NOMO-1 treated with dmso at 0.1 percent for 144 hours (cell line): Measurements from ENCODE around the gene ESYT2.
"Not testable (repeated sequence)": the region's sequence is repeated elsewhere in the genome, so short reads cannot be mapped to it uniquely, and the experiment has no call there.

ENCODE experiments used
- DNase-seq: peaks from one replicate; lab custom pipeline; 2025; ENCODE audit not compliant: unreplicated experiment; lab: John Stamatoyannopoulos, UW

ESYT2 gene

DNA sequence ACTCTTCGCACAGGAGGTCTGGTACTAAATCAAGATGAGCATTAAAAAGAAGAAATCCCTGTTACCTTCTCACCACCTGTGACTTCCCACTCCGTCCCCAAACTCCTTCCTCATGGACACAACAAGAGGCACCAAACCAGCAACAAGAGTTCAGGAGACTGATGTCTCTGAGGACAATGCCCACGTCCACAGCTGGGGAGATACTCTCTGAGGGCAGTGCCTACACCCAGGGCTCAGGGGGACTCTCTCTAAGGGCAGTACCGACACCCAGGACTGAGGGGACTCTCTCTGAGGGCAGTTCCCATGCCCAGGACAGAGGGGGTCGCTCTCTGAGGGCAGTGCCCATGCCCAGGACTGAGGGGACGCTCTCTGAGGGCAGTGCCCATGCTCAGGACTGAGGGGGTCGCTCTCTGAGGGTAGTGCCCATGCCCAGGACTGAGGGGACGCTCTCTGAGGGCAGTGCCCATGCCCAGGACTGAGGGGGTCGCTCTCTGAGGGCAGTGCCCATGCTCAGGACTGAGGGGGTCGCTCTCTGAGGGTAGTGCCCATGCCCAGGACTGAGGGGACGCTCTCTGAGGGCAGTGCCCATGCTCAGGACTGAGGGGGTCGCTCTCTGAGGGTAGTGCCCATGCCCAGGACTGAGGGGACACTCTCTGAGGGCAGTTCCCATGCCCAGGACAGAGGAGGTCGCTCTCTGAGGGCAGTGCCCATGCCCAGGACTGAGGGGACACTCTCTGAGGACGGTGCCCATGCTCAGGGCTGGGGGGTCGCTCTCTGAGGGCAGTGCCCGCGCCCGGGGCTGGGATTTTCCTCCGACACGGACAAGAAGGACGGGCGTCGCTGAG, 125.4 kb downstream of the ESYT2 start:
- not testable (repeated sequence) for DNase-seq

DNA sequence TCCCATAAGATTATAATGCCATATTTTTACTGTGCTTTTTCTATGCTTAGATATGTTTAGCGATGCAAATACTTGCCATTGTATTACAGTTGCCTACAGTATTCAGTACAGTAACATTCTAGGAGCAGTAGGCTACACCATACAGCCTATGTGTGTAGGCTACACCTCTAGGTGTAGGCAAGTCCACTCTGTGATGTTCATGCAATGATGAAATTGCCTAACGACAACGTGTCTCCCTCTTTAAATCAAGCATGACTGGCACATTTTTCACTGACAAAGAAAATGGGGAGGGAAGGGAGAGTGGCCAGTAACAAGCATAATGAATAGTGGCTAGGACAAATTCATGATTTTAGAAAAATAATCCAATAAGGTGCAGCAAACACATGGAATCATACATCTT, 126.4 kb downstream of the ESYT2 start:
- no peak for DNase-seq

DNA sequence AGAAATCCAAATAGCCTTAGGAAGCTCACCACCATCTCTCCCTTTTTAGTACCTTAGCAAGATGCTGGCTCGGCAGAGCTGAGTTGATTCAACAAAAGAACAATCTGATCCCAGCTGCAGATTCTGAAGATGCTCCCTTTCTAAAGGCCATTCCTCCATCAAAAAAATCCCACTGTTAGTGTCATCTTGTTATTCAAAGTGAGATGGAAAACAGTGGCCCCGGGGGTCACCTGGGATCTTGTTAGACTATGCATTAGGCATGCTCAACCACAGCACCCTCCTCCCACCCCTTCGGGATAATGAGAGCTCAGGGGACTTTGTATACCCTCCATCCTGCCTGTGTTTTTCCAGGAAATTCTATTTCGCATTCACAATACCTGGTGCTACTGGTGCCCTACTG, 127.1 kb downstream of the ESYT2 start:
- no peak for DNase-seq

DNA sequence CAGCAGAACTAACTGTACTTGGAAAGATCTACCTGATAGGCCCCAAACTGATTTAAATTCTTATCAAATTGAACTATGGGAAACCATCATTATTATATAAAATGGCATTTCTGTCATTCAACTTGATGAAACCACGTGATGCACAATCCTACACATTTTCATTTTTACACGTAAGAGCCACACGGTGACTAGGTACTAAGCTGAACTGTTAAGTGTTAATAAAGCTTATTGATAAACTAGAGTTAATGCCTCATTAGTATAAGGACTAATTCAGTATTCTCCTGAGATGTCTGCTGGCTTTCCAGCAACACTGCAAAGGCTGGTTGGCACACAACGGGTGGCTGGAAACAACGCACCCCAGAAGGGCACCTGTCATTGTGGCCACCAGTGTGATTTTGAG, 129.3 kb downstream of the ESYT2 start:
- DNase-seq = no peak

DNA sequence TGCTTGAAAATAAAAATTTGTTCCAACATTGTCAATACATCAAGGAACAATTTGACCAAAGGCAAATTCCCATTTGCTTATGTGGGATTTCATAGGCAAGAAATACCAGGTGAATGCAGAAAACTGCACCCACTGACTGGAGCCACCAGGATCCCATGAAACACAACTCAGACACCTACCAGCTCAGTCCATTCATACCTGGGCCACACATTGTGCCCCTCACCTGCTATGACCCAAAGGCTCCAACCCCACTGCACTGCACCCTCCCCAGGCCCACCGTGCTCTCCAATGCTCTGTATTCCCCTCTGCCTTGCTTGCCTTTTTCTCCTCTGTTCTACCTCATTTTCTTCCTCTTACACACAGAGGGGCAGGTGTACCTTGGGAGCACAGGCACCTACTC, 130.0 kb downstream of the ESYT2 start:
- DNase-seq = no peak

DNA sequence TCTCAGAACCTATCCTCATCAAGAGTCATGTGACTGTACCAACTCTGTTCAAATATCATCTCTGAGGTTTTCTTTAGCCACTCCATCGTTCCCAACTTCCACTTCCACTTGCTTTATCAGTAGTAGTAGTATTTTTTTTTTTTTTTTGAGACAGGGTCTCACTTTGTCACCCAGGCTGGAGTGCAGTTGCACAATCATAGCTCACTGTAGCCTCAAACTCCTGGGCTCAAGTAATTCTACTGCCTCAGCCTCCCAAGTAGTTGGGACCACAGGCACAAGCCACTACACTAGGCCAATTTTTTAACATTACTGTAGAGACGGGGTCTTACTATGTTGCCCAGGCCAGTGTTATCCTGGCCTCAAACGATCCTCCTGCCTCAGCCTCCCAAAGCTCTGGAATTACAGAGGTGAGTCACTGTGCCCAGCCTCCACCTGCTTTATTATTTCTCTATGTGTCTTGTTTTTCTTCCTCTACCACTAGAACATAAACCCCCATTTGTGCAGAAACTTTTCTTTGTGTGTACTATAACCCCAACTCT, 130.6 kb downstream of the ESYT2 start:
- no peak for DNase-seq

DNA sequence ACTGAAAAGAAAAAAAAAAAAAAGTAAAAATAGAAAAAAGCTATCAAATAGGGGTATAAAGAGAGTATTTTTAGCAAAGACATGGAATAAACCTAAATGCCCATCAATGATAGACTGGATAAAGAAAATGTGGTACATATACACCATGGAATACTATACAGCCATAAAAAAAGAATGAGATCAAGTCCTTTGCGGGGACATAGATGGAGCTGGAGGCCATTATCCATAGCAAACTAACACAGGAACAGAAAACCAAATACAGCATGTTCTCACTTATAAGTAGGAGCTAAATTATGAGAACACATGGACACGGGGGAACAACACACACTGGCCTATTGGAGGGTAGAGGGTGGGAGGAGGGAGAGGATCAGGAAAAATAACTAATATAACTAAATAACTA, 131.7 kb downstream of the ESYT2 start:
- DNase-seq = not testable (repeated sequence)

DNA sequence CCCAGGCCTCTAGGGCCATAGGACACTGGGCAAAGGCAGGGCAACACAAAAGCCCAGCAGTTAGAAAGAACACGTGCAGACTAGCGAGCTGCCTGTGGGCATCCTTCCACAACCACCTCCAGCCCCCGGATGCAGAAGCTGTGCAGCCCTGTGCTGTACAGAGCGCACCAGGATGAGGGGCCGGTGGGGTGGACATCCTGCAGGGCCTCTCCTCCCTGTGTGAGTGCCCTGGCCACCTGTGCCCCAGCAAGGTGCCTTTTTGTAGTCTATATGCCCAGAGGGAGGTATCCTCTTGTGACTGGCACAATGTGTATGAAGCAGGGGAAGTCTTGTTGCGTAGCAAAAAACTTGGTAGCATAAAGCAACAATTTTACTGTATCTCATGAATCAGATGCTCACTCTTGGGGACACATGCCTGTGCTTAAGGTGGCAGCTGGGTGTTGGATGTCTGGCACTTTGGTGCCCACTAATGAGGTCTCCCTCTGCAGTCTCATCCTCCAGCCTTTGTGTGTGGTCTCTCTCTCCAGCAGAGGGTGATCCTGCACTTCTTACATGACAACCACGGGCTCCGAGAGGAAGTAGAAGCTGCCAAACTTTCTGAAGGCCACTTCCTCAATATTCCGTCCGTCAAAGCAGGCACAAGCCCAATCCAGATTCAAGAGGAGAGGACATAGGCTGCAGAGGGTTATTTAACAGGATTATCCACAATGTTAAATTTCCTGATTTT, 133.4 kb downstream of the ESYT2 start:
- DNase-seq = peak; percentile 66

DNA sequence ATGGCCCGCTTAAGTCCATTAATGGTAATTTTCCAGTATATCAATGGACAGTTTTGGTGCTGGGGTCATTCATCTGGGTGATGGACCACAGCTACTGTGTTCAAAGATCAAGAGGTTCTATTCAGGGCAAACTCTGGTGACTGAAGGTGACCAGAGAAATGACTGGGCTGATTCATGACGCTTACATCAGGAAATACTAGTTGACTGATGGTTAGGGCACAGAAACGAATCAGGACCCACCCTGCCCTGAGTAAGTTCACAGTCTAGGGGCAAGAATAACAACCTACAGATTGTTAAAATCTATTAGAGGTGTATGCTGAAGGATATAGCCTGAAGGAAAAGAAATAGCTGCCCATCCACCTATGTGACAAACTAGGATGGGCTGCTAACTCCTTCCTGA, 134.3 kb downstream of the ESYT2 start:
- no peak for DNase-seq

DNA sequence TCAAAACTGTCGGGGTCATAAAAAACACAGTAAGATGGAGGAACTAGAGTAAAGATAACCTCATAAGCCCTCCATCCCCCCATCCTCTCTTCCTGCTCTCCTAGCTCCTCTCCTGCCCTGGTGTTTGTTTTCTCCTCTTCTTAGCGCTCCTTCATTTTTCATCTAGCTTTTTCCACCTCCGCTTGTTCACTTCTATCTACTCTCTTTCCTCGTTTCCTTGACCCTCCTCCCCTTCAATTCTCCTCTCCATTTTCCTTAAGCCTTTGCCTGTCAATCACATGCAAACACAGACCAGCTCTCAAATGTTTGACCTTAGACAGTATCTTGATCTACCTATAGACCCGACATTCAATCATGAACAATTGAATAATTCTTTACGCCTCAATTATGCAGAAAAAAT, 134.7 kb downstream of the ESYT2 start:
- DNase-seq = no peak

DNA sequence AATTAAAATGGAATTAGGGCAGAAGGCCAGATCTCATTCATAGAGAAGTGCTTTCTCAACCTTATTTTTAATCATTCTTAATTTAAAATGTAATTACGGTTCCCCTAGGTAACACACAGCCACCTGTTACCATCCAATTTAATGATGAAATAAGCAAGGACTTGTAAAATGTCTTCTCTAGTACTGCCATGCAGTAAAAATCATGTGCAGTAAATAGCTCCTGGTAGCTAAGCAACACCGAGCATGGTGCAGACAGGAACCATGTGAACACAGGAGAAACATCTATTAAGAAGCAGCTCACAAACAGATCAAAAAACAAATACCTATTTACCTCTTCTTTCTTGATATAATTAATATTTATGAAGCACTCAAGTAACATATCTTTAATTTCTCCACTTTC, 139.8 kb downstream of the ESYT2 start:
- no peak for DNase-seq

DNA sequence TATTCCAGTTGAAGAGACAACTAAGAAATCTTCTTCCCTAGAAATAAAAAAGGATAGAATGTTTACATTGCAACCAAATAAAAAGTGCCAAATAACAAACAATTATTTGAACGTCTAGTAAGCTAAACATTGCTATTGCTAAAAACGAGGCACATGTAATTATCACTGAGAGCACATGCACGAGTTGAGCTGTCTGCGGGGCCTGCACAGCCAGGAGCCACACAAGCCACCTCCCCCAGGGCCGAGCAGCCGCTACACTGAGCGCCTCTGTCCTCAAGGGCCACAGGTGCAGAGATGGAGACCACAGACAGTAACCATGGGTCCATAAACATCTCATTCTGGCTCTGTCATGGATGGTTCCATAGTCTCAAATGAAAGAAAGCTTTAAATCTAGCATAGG, 141.9 kb downstream of the ESYT2 start:
- no peak for DNase-seq

DNA sequence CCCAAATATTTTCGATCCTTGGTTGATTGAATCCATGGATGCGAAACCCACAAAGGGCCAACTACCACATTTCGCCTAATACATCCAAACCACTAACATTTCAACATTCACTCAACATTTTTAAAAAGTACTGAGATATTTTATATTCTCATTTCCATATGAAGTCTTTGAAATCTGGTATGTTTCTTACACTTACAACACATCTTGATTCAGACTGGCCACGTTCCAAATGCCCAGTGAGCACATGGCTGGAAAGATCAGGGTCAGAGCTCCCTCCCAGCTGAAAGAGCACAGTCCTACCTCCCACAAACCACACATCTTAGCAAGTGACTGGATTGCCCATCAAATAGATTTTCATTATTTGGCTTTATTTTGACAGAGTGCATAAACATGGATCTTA, 143.6 kb downstream of the ESYT2 start:
- no peak for DNase-seq

DNA sequence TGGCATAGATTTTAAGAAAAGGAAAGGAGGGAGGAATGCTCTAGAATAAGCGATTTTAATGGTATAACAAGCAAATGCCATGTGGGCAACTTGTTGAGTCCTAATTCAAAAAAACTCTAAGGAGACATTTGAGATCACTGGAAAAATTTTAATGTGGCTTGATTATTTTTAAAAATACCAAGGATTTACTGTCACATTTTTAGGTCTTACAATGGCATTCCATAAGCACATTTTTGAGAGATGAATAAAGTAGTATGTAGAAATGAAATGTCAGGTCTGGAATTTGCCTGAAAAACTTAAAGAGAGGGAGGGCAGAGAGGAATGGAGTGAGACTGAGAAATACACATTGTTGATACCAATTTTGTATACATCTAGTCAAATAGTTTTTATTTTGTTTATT, 145.0 kb downstream of the ESYT2 start:
- no peak for DNase-seq

DNA sequence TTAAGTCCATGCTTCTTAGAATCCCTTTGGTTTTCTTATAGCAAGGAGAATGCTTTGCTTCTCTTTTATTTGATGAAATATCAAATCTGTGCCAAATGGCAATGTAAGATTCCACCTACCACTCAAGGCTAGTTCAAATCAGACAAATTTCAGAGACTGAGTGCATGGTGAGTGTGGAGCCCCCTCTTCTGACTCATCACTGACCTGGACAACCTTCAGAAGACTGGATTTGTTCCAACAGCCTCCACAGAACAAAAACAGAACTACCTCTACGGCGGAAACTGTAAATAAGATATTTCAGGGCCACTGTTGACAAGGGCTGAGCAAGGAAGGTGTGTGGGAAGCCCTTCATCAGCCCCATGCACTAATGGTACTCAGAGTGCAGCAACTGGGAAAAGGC, 145.8 kb downstream of the ESYT2 start:
- DNase-seq = no peak

DNA sequence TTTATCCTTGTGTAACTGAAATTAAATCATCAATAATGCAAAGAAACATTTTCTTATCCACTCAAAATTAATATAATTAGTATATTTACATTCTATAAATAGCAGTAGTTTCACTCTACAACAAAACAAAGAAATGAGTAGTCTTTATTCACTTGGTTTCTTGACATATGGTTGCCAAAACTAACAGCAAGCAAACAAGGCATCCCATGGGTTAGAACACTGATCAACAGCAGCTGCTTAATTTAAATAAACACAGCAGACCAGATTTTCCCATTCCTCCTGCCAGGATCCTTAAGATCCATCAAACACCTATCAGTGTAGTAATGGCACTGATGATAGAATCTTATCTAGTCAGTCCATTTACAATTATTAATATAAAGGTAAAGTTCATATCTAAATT, 146.9 kb downstream of the ESYT2 start:
- DNase-seq = no peak
